ENCODE measurements around the gene RAB3IL1. TPM values are rescaled to one million over a fixed set of nuclear protein-coding genes. Genes with fewer than 3 reads are reported as not detected.
A peak's percentile ranks its signal among the peaks of the same experiment; 100 is the strongest.

Gene RAB3IL1
- total RNA-seq, 1 donor from 2014 or later: 44.2 TPM

DNA sequence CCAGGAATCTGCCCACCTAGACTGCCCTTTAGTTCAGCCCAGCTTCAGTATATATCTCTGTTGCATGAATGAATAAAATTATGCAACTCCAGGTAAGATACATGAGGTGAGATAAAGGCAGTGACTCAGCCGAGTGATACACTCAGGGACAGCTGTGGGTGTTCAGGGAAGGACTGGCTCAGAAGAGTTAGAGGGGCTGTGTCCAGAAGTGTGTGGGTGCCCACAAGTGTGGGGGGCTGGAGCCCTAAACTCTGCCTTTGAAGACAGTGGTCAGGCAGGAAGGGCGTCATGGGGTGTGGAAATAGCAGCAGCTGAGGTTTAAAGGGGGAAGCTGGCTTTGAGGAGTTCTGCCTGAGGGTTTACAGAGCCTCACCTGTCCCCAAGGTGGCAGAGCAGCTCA, 41.7 kb upstream of the RAB3IL1 start:
- DNase-seq (ENCODE audit: extremely low spot score, unreplicated experiment): no peak
- H3K36me3 Mint-ChIP-seq (ENCODE audit: unreplicated experiment): peaks cover 17% of the 10 kb centered on the region
- no peak overlapping the region for H3K27ac Mint-ChIP-seq (ENCODE audit: unreplicated experiment)
- H3K27me3 Mint-ChIP-seq (ENCODE audit: unreplicated experiment): no peaks in the 10 kb centered on the region
- H3K9me3 Mint-ChIP-seq (ENCODE audit: unreplicated experiment): no peaks in the 10 kb centered on the region
- peaks cover 39% of the 10 kb centered on the region for H3K4me1 Mint-ChIP-seq (ENCODE audit: unreplicated experiment)
- H3K4me3 Mint-ChIP-seq (ENCODE audit: unreplicated experiment): no peak overlapping the region
- TF ChIP-seq CTCF (IDR thresholded peaks at IDR 0.05): no peak

- no peak for DNase-seq (ENCODE audit: extremely low spot score, unreplicated experiment)
- Mint-ChIP-seq H3K9me3 (ENCODE audit: unreplicated experiment) (no peaks in the 10 kb centered on the region), H3K4me3 (ENCODE audit: unreplicated experiment) (no peak overlapping the region)
Observed at GRCh38 chr11:61958590-61958989, 41.2 kb upstream of the RAB3IL1 start.

DNA sequence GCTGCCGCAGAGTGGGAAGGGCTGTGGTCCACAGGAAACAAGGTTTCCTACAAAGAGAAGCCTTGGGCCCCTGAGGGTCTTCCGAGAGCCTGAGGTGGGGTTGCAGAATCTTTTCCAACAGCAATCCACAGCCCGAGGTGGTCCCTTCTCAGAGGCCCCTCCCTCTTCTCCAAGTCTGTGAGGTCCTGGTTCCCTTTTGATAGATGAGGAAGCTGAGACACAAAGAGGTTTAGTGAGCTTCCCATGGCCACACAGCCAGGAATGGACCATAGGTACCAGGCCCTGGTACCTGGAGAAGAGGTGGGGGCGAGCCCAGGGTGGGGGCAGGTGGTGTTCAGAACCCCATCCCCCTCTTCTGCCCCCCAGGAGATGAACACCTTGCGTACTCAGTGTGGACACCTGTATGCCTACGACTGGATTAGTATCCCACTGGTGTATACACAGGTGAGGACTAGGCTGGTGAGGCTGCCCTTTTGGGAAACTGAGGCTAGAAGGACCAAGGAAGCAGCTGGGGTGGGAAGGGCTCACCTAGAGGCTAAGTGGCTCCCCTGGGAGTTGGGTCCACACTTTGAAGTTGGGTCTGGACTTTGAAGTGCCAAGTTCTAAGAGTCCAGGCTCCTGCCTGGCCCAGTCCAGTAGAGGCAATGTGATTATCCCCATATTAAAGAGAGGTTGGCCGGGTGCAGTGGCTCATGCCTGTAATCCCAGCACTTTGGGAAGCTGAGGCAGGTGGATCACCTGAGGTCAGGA, 39.8 kb upstream of the RAB3IL1 start:
- DNase-seq (ENCODE audit: extremely low spot score, unreplicated experiment): no peak
- Mint-ChIP-seq H3K4me1 (ENCODE audit: unreplicated experiment) (peaks cover 20% of the 10 kb centered on the region), H3K9me3 (ENCODE audit: unreplicated experiment) (no peaks in the 10 kb centered on the region), H3K27me3 (ENCODE audit: unreplicated experiment) (no peaks in the 10 kb centered on the region), H3K27ac (ENCODE audit: unreplicated experiment) (no peak overlapping the region), H3K36me3 (ENCODE audit: unreplicated experiment) (peaks cover 3% of the 10 kb centered on the region), H3K4me3 (ENCODE audit: unreplicated experiment) (no peak overlapping the region)
- no peak for TF ChIP-seq CTCF (IDR thresholded peaks at IDR 0.05)

More at GRCh38 chr11:61958590-61958989, 41.2 kb upstream of the RAB3IL1 start:
- H3K27ac Mint-ChIP-seq (ENCODE audit: unreplicated experiment): no peak overlapping the region
- peaks cover 13% of the 10 kb centered on the region for H3K36me3 Mint-ChIP-seq (ENCODE audit: unreplicated experiment)
- H3K27me3 Mint-ChIP-seq (ENCODE audit: unreplicated experiment): no peaks in the 10 kb centered on the region
- H3K4me1 Mint-ChIP-seq (ENCODE audit: unreplicated experiment): peaks cover 33% of the 10 kb centered on the region
- no peak for TF ChIP-seq CTCF (IDR thresholded peaks at IDR 0.05)

- no peaks in the 10 kb centered on the region for H3K27me3 Mint-ChIP-seq (ENCODE audit: unreplicated experiment)
- H3K27ac Mint-ChIP-seq (ENCODE audit: unreplicated experiment): no peak overlapping the region
- H3K9me3 Mint-ChIP-seq (ENCODE audit: unreplicated experiment): no peaks in the 10 kb centered on the region
- DNase-seq (ENCODE audit: extremely low spot score, unreplicated experiment): peak; percentile 73
- no peak overlapping the region for H3K4me3 Mint-ChIP-seq (ENCODE audit: unreplicated experiment)
- no peak for TF ChIP-seq CTCF (IDR thresholded peaks at IDR 0.05)
- peaks cover 3% of the 10 kb centered on the region for H3K36me3 Mint-ChIP-seq (ENCODE audit: unreplicated experiment)
- peaks cover 12% of the 10 kb centered on the region for H3K4me1 Mint-ChIP-seq (ENCODE audit: unreplicated experiment)
Observed at GRCh38 chr11:61956191-61957020, 39.0 kb upstream of the RAB3IL1 start.

Measured in osteocyte (in vitro differentiated cells).